ENCODE data around the gene NR3C2. TPM values are rescaled to one million over a fixed set of nuclear protein-coding genes. Genes with fewer than 3 reads are reported as not detected.

The NR3C2 gene
- total RNA-seq, 2 experiments from 2014 or later, result 2.0 to 5.2 TPM

- DNase-seq (ENCODE audit: low spot score), result no peak
- Histone ChIP-seq H3K27ac (ENCODE audit: low read depth, low read length, poor library complexity, severe bottlenecking) (no peak overlapping the region), H4K20me1 (ENCODE audit: insufficient read depth, low read length) (no peaks in the 10 kb centered on the region), H2AFZ (ENCODE audit: low read length) (no peak overlapping the region), H3K9me3 (ENCODE audit: low read length) (no peaks in the 10 kb centered on the region), H3K4me3 (ENCODE audit: low read depth, low read length, poor library complexity, severe bottlenecking) (no peak overlapping the region), H3K4me2 (ENCODE audit: low read length) (no peak overlapping the region), H3K4me1 (ENCODE audit: insufficient read depth, low read length, poor library complexity, severe bottlenecking) (no peaks in the 10 kb centered on the region), H3K79me2 (ENCODE audit: insufficient read depth, low read depth, low read length) (no peaks in the 10 kb centered on the region), H3K9me2 (ENCODE audit: insufficient read depth, low read length) (no peaks in the 10 kb centered on the region), H3K36me3 (ENCODE audit: insufficient read depth, low read length) (no peaks in the 10 kb centered on the region)
- TF ChIP-seq EZH2phosphoT487 (IDR thresholded peaks at IDR 0.05; ENCODE audit: borderline replicate concordance, low read depth, low read length), result no peak
- no peak for TF ChIP-seq CTCF (conservative IDR thresholded peaks at IDR 0.05; ENCODE audit: low read length)
- CTCF ChIA-PET (ENCODE audit: unreplicated experiment), result no interaction called here
- BruUV-seq (replicated peaks), result no TSS peak
- intact Hi-C loops (cut with micrococcal nuclease; ENCODE audit: unreplicated experiment), result no loop called here
- POLR2A ChIA-PET, result no interaction called here
Measured at GRCh38 chr4:148081745-148082144, 360.5 kb downstream of the NR3C2 start.

- Histone ChIP-seq H3K4me1 (ENCODE audit: insufficient read depth, low read length, poor library complexity, severe bottlenecking) (no peaks in the 10 kb centered on the region), H3K4me3 (ENCODE audit: low read depth, low read length, poor library complexity, severe bottlenecking) (no peak overlapping the region), H3K9me3 (ENCODE audit: low read length) (no peaks in the 10 kb centered on the region), H3K79me2 (ENCODE audit: insufficient read depth, low read depth, low read length) (no peaks in the 10 kb centered on the region), H3K36me3 (ENCODE audit: insufficient read depth, low read length) (no peaks in the 10 kb centered on the region), H2AFZ (ENCODE audit: low read length) (no peak overlapping the region), H3K4me2 (ENCODE audit: low read length) (no peak overlapping the region), H4K20me1 (ENCODE audit: insufficient read depth, low read length) (no peaks in the 10 kb centered on the region), H3K27ac (ENCODE audit: low read depth, low read length, poor library complexity, severe bottlenecking) (no peak overlapping the region), H3K9me2 (ENCODE audit: insufficient read depth, low read length) (no peaks in the 10 kb centered on the region)
- intact Hi-C loops (cut with micrococcal nuclease; ENCODE audit: unreplicated experiment), result no loop called here
- BruUV-seq (replicated peaks), result no TSS peak
- TF ChIP-seq EZH2phosphoT487 (IDR thresholded peaks at IDR 0.05; ENCODE audit: borderline replicate concordance, low read depth, low read length) (no peak), CTCF (conservative IDR thresholded peaks at IDR 0.05; ENCODE audit: low read length) (no peak)
- ChIA-PET POLR2A (no interaction called here), CTCF (ENCODE audit: unreplicated experiment) (no interaction called here)
- no peak for DNase-seq (ENCODE audit: low spot score)
Measured at GRCh38 chr4:148081267-148081666, 360.9 kb downstream of the NR3C2 start.

- H3K4me2 ChIP-seq (ENCODE audit: low read length), result no peak overlapping the region
- no peaks in the 10 kb centered on the region for H3K36me3 ChIP-seq (ENCODE audit: insufficient read depth, low read length)
- ChIA-PET CTCF (ENCODE audit: unreplicated experiment) (no interaction called here), POLR2A (interaction anchor here (0.5 kb wide), 1 partner anchor 58 kb away, joined by 3 read pairs; no protein-coding TSS in a partner anchor)
- no peak for DNase-seq (ENCODE audit: low spot score)
- TF ChIP-seq CTCF (conservative IDR thresholded peaks at IDR 0.05; ENCODE audit: low read length) (no peak), EZH2phosphoT487 (IDR thresholded peaks at IDR 0.05; ENCODE audit: borderline replicate concordance, low read depth, low read length) (no peak)
- no peaks in the 10 kb centered on the region for H3K4me1 ChIP-seq (ENCODE audit: insufficient read depth, low read length, poor library complexity, severe bottlenecking)
- 0 out of 2 replicates have a peak, but pooled peaks cover 3% of the 10 kb centered on the region for H3K9me3 ChIP-seq (ENCODE audit: low read length)
- no peaks in the 10 kb centered on the region for H3K9me2 ChIP-seq (ENCODE audit: insufficient read depth, low read length)
- no peak overlapping the region for H3K27ac ChIP-seq (ENCODE audit: low read depth, low read length, poor library complexity, severe bottlenecking)
- H3K79me2 ChIP-seq (ENCODE audit: insufficient read depth, low read depth, low read length), result no peaks in the 10 kb centered on the region
- H4K20me1 ChIP-seq (ENCODE audit: insufficient read depth, low read length), result no peaks in the 10 kb centered on the region
- intact Hi-C loops (cut with micrococcal nuclease; ENCODE audit: unreplicated experiment), result no loop called here
- H2AFZ ChIP-seq (ENCODE audit: low read length), result no peak overlapping the region
- BruUV-seq (replicated peaks), result no TSS peak
- no peak overlapping the region for H3K4me3 ChIP-seq (ENCODE audit: low read depth, low read length, poor library complexity, severe bottlenecking)
Measured at GRCh38 chr4:148079961-148080360, 362.3 kb downstream of the NR3C2 start.

All from OCI-LY7 (cell line).